OCI-LY7 (cell line): ENCODE data around the gene CEPT1.

Source experiments
- CTCF ChIP-seq: fragments of 200-600 bp; sonication (generic); conservative IDR thresholded peaks from 2 replicates; pipeline ENCODE4 v1.5.1; 2014; ENCODE audit warnings: mild to moderate bottlenecking, antibody characterized with exemption, low read length, moderate library complexity, mixed read lengths
- EZH2phosphoT487 ChIP-seq: fragments of 200-600 bp; sonication (generic); IDR thresholded peaks from 2 replicates; pipeline ENCODE4 v1.6.1; 2018; ENCODE audit warnings: low read depth, borderline replicate concordance, mild to moderate bottlenecking, mixed run types, antibody characterized with exemption, low read length, moderate library complexity, mixed read lengths

GRCh38 chr1:111190931-111191451, 51.0 kb downstream of the CEPT1 start:
- TF ChIP-seq CTCF (no peak), EZH2phosphoT487 (no peak)
